ENCODE data around the gene WNT9B. TPM values are rescaled to one million over a fixed set of nuclear protein-coding genes. Genes with fewer than 3 reads are reported as not detected.

WNT9B gene
- total RNA-seq, 1 experiment from 2014 or later: 0.70 TPM

DNA sequence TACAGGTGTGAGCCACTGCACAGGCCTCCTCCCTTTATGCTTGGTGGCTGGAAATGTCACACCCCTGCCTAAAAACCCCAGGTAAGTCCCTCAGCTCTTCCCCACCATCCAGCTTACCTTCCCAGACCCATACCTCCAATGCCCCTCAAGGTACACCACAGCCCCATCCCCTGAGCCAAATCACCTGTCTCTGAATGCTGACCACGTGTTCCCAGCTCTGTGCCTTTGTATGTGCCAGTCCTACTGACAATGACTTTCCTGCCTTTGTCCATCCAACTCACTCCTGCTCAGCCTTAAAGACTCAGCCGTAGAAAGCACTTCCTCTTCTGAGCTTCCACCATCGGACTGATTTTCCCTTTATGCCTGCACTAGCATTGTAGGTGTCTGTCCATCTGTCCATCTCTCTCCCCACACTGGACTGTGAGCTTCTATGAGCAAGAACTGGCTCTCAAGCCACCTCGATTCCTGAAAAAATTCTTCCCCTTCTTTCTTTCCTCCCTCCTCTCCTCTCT, 40.9 kb downstream of the WNT9B start:
- Histone ChIP-seq H3K23ac (ENCODE audit: insufficient read length, low read depth, low read length) (no peak overlapping the region), H4K5ac (ENCODE audit: insufficient read length, low read depth, low read length) (no peak overlapping the region), H3K9ac (ENCODE audit: extremely low read depth, insufficient read length, low read length) (no peak overlapping the region), H2AK5ac (ENCODE audit: insufficient read length, low read length) (no peak overlapping the region), H4K91ac (ENCODE audit: insufficient read length, low read depth, low read length) (no peak overlapping the region), H3K79me2 (ENCODE audit: insufficient read depth, low read length) (no peaks in the 10 kb centered on the region), H4K8ac (replicated peaks; ENCODE audit: insufficient read length, low read depth, low read length) (no peak overlapping the region), H4K20me1 (ENCODE audit: control insufficient read depth, insufficient read depth, insufficient read length) (peaks cover 2% of the 10 kb centered on the region), H3K27ac (ENCODE audit: insufficient read length, low read depth, low read length) (no peak overlapping the region), H3K18ac (ENCODE audit: insufficient read length, low read depth, low read length) (no peak overlapping the region), H3K79me1 (ENCODE audit: insufficient read depth, low read depth, low read length, poor library complexity, severe bottlenecking) (no peaks in the 10 kb centered on the region), H3K27me3 (ENCODE audit: insufficient read depth, low read length) (no peaks in the 10 kb centered on the region), H3K56ac (ENCODE audit: insufficient read length, low read depth, low read length) (no peak overlapping the region), H3K14ac (ENCODE audit: insufficient read depth, low read length) (no peak overlapping the region), H3K9me3 (ENCODE audit: control insufficient read depth, low read depth, low read length) (no peaks in the 10 kb centered on the region), H2BK15ac (ENCODE audit: low read depth, low read length) (no peak overlapping the region), H2AFZ (ENCODE audit: low read length) (no peak overlapping the region), H3K4me2 (ENCODE audit: insufficient read depth, insufficient read length, low read length) (no peak overlapping the region), H2BK12ac (ENCODE audit: insufficient read length, low read depth, low read length) (no peak overlapping the region), H3T11ph (ENCODE audit: low read length) (no peak overlapping the region), H3K4me1 (ENCODE audit: insufficient read depth, low read length) (no peaks in the 10 kb centered on the region), H2BK20ac (ENCODE audit: low read depth, low read length, poor library complexity, severe bottlenecking) (no peak overlapping the region), H2BK120ac (ENCODE audit: low read depth, low read length, poor library complexity, severe bottlenecking) (no peak overlapping the region), H3K23me2 (ENCODE audit: insufficient read length, low read depth, low read length, poor library complexity, severe bottlenecking) (no peaks in the 10 kb centered on the region), H3K4ac (ENCODE audit: low read depth, low read length) (no peak overlapping the region), H2BK5ac (ENCODE audit: insufficient read length, low read length) (no peak overlapping the region)
- Mint-ChIP-seq H3K9me3 (no peaks in the 10 kb centered on the region; a peak in 1 of 5 replicates), H3K4me3 (no peak overlapping the region), H3K27ac (peak overlapping the region in 1 of 3 experiments; percentile 19; a peak in 1 of 7 replicates), H3K36me3 (ENCODE audit: insufficient read depth in 1 of 3, low read depth in 3 of 3) (no peaks in the 10 kb centered on the region), H3K4me1 (peaks cover 14 to 20% of the 10 kb centered on the region in 2 experiments), H3K27me3 (ENCODE audit: low read depth) (peaks cover 10% of the 10 kb centered on the region)
- TF ChIP-seq, protein P1, sequence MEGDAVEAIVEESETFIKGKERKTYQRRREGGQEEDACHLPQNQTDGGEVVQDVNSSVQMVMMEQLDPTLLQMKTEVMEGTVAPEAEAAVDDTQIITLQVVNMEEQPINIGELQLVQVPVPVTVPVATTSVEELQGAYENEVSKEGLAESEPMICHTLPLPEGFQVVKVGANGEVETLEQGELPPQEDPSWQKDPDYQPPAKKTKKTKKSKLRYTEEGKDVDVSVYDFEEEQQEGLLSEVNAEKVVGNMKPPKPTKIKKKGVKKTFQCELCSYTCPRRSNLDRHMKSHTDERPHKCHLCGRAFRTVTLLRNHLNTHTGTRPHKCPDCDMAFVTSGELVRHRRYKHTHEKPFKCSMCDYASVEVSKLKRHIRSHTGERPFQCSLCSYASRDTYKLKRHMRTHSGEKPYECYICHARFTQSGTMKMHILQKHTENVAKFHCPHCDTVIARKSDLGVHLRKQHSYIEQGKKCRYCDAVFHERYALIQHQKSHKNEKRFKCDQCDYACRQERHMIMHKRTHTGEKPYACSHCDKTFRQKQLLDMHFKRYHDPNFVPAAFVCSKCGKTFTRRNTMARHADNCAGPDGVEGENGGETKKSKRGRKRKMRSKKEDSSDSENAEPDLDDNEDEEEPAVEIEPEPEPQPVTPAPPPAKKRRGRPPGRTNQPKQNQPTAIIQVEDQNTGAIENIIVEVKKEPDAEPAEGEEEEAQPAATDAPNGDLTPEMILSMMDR (conservative IDR thresholded peaks at IDR 0.05): no peak
- DNase-seq: no peak
- WGBS (ENCODE audit: extremely low coverage, insufficient read length, low lambda C conversion rate): no CpG with 5 or more reads among the region's 4 CpGs
